TTC549 (cell line): ENCODE data around the gene FHIT.

ENCODE experiments used
- FAIRE-seq: peaks from 2 replicates; lab custom pipeline; 2012; peaks lifted over from hg19 to GRCh38; lab: Jason Lieb, UNC

FHIT gene

GRCh38 chr3:61169621-61170251 lies 81.5 kb downstream of the FHIT start:
- no peak for FAIRE-seq

GRCh38 chr3:61168286-61168685 lies 83.0 kb downstream of the FHIT start:
- FAIRE-seq, result no peak

- no peak for FAIRE-seq
Measured at GRCh38 chr3:61162965-61163364, 88.3 kb downstream of the FHIT start.

GRCh38 chr3:61158667-61159066 lies 92.6 kb downstream of the FHIT start:
- FAIRE-seq, result no peak

- no peak for FAIRE-seq
Measured at GRCh38 chr3:61158216-61158615, 93.0 kb downstream of the FHIT start.

- no peak for FAIRE-seq
Measured at GRCh38 chr3:61157414-61157813, 93.8 kb downstream of the FHIT start.

- FAIRE-seq, result no peak
Measured at GRCh38 chr3:61155701-61156292, 95.5 kb downstream of the FHIT start.

- FAIRE-seq, result no peak
Measured at GRCh38 chr3:61154457-61155198, 96.6 kb downstream of the FHIT start.

GRCh38 chr3:61152071-61152470 lies 99.2 kb downstream of the FHIT start:
- no peak for FAIRE-seq

GRCh38 chr3:61149236-61149635 lies 102.0 kb downstream of the FHIT start:
- FAIRE-seq, result no peak

- FAIRE-seq, result no peak
Measured at GRCh38 chr3:61146010-61146890, 105.0 kb downstream of the FHIT start.

GRCh38 chr3:61141697-61142096 lies 109.6 kb downstream of the FHIT start:
- FAIRE-seq, result no peak

- FAIRE-seq, result no peak
Measured at GRCh38 chr3:61141227-61141626, 110.0 kb downstream of the FHIT start.

GRCh38 chr3:61139686-61140085 lies 111.6 kb downstream of the FHIT start:
- FAIRE-seq, result no peak

GRCh38 chr3:61138401-61138800 lies 112.9 kb downstream of the FHIT start:
- FAIRE-seq, result no peak

- no peak for FAIRE-seq
Measured at GRCh38 chr3:61136191-61136590, 115.1 kb downstream of the FHIT start.

GRCh38 chr3:61134532-61134931 lies 116.7 kb downstream of the FHIT start:
- no peak for FAIRE-seq

- no peak for FAIRE-seq
Measured at GRCh38 chr3:61132062-61132461, 119.2 kb downstream of the FHIT start.

- no peak for FAIRE-seq
Measured at GRCh38 chr3:61118830-61119229, 132.4 kb downstream of the FHIT start.

- FAIRE-seq, result no peak
Measured at GRCh38 chr3:61117045-61117898, 134.0 kb downstream of the FHIT start.

- FAIRE-seq, result no peak
Measured at GRCh38 chr3:61114316-61114953, 136.8 kb downstream of the FHIT start.
